GM23338 (cell line): ENCODE data around the gene ADCY1.

Experiments
- CREB1 ChIP-seq: fragments of 250-450 bp; sonication (Bioruptor Pico); IDR thresholded peaks from 2 replicates; pipeline ENCODE4 v1.5.0; 2020; ENCODE audit warnings: low read depth, mild to moderate bottlenecking, moderate library complexity
- EZH2 ChIP-seq: fragments of 200-600 bp; sonication (generic); IDR thresholded peaks from one replicate; pipeline ENCODE4 v1.8.0; 2017; ENCODE audit warnings: antibody characterized with exemption, mild to moderate bottlenecking, low read depth; ENCODE audit not compliant: unreplicated experiment
- EZH2phosphoT487 ChIP-seq: fragments of 200-600 bp; sonication (generic); IDR thresholded peaks from one replicate; pipeline ENCODE4 v1.8.1; 2018; ENCODE audit warnings: antibody characterized with exemption; ENCODE audit not compliant: unreplicated experiment
- JUNB ChIP-seq: IDR thresholded peaks from one replicate; pipeline ENCODE4 v1.6.1; 2016; ENCODE audit warnings: antibody characterized with exemption; ENCODE audit not compliant: unreplicated experiment
- NANOG ChIP-seq: IDR thresholded peaks from 2 replicates; pipeline ENCODE4 v1.6.1; 2016; ENCODE audit warnings: antibody characterized with exemption, borderline replicate concordance
- POLR2AphosphoS5 ChIP-seq: IDR thresholded peaks from 2 replicates; pipeline ENCODE4 v1.6.1; 2016; ENCODE audit warnings: antibody characterized with exemption, low read depth
- STAT1 ChIP-seq: IDR thresholded peaks from one replicate; pipeline ENCODE4 v1.6.1; 2016; ENCODE audit warnings: antibody characterized with exemption; ENCODE audit not compliant: unreplicated experiment
- ZNF114 ChIP-seq: fragments of 250-450 bp; sonication (Bioruptor Pico); IDR thresholded peaks from 2 replicates; pipeline ENCODE4 v1.5.0; 2020; ENCODE audit warnings: mild to moderate bottlenecking, moderate library complexity
- TF ChIP-seq, protein P1 (sequence below), 2 experiments: fragments of 200-600 bp in 1 of 2; sonication (generic) in 1 of 2; conservative IDR thresholded peaks; 2 replicates each; pipeline versions ENCODE4 v1.5.1 to v1.6.1; 2016 to 2017; ENCODE audit warnings: antibody characterized with exemption in 2 of 2, low read depth in 2 of 2, mild to moderate bottlenecking in 2 of 2, moderate library complexity in 1 of 2
- TF ChIP-seq, protein P2 (sequence below): IDR thresholded peaks from one replicate; pipeline ENCODE4 v1.6.1; 2018; ENCODE audit warnings: antibody characterized with exemption; ENCODE audit not compliant: unreplicated experiment
- TF ChIP-seq, protein P3 (sequence below): fragments of 250-450 bp; sonication (Bioruptor Pico); IDR thresholded peaks from 2 replicates; pipeline ENCODE4 v1.5.0; 2020; ENCODE audit warnings: mild to moderate bottlenecking, moderate library complexity
- TF ChIP-seq, protein P4 (sequence below): IDR thresholded peaks from 2 replicates; pipeline ENCODE4 v1.6.1; 2016; ENCODE audit warnings: antibody characterized with exemption

DNA sequence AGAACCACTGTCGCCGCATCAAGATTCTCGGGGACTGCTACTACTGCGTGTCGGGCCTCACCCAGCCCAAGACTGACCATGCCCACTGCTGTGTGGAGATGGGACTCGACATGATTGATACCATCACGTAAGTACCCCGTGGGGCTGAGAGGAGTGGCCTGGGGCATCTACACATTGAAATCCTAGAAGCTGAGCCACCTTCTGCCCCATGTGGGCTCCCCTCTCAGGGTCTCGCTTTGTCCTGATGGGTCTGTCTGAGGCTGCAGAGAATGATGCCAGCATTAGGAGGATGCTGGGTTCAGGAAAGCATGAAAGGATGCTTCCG is 74.5 kb downstream of the ADCY1 start:
- TF ChIP-seq, protein P1, sequence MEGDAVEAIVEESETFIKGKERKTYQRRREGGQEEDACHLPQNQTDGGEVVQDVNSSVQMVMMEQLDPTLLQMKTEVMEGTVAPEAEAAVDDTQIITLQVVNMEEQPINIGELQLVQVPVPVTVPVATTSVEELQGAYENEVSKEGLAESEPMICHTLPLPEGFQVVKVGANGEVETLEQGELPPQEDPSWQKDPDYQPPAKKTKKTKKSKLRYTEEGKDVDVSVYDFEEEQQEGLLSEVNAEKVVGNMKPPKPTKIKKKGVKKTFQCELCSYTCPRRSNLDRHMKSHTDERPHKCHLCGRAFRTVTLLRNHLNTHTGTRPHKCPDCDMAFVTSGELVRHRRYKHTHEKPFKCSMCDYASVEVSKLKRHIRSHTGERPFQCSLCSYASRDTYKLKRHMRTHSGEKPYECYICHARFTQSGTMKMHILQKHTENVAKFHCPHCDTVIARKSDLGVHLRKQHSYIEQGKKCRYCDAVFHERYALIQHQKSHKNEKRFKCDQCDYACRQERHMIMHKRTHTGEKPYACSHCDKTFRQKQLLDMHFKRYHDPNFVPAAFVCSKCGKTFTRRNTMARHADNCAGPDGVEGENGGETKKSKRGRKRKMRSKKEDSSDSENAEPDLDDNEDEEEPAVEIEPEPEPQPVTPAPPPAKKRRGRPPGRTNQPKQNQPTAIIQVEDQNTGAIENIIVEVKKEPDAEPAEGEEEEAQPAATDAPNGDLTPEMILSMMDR (conservative IDR thresholded peaks at IDR 0.05; ENCODE audit: low read depth in 2 of 2): no peak
- no peak for TF ChIP-seq EZH2
- TF ChIP-seq POLR2AphosphoS5: no peak
- no peak for TF ChIP-seq JUNB
- TF ChIP-seq ZNF114: no peak
- TF ChIP-seq, protein P2, sequence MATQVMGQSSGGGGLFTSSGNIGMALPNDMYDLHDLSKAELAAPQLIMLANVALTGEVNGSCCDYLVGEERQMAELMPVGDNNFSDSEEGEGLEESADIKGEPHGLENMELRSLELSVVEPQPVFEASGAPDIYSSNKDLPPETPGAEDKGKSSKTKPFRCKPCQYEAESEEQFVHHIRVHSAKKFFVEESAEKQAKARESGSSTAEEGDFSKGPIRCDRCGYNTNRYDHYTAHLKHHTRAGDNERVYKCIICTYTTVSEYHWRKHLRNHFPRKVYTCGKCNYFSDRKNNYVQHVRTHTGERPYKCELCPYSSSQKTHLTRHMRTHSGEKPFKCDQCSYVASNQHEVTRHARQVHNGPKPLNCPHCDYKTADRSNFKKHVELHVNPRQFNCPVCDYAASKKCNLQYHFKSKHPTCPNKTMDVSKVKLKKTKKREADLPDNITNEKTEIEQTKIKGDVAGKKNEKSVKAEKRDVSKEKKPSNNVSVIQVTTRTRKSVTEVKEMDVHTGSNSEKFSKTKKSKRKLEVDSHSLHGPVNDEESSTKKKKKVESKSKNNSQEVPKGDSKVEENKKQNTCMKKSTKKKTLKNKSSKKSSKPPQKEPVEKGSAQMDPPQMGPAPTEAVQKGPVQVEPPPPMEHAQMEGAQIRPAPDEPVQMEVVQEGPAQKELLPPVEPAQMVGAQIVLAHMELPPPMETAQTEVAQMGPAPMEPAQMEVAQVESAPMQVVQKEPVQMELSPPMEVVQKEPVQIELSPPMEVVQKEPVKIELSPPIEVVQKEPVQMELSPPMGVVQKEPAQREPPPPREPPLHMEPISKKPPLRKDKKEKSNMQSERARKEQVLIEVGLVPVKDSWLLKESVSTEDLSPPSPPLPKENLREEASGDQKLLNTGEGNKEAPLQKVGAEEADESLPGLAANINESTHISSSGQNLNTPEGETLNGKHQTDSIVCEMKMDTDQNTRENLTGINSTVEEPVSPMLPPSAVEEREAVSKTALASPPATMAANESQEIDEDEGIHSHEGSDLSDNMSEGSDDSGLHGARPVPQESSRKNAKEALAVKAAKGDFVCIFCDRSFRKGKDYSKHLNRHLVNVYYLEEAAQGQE: no peak
- no peak for TF ChIP-seq CREB1 (CRISPR knock-in tag)
- no peak for TF ChIP-seq EZH2phosphoT487
- TF ChIP-seq, protein P3, sequence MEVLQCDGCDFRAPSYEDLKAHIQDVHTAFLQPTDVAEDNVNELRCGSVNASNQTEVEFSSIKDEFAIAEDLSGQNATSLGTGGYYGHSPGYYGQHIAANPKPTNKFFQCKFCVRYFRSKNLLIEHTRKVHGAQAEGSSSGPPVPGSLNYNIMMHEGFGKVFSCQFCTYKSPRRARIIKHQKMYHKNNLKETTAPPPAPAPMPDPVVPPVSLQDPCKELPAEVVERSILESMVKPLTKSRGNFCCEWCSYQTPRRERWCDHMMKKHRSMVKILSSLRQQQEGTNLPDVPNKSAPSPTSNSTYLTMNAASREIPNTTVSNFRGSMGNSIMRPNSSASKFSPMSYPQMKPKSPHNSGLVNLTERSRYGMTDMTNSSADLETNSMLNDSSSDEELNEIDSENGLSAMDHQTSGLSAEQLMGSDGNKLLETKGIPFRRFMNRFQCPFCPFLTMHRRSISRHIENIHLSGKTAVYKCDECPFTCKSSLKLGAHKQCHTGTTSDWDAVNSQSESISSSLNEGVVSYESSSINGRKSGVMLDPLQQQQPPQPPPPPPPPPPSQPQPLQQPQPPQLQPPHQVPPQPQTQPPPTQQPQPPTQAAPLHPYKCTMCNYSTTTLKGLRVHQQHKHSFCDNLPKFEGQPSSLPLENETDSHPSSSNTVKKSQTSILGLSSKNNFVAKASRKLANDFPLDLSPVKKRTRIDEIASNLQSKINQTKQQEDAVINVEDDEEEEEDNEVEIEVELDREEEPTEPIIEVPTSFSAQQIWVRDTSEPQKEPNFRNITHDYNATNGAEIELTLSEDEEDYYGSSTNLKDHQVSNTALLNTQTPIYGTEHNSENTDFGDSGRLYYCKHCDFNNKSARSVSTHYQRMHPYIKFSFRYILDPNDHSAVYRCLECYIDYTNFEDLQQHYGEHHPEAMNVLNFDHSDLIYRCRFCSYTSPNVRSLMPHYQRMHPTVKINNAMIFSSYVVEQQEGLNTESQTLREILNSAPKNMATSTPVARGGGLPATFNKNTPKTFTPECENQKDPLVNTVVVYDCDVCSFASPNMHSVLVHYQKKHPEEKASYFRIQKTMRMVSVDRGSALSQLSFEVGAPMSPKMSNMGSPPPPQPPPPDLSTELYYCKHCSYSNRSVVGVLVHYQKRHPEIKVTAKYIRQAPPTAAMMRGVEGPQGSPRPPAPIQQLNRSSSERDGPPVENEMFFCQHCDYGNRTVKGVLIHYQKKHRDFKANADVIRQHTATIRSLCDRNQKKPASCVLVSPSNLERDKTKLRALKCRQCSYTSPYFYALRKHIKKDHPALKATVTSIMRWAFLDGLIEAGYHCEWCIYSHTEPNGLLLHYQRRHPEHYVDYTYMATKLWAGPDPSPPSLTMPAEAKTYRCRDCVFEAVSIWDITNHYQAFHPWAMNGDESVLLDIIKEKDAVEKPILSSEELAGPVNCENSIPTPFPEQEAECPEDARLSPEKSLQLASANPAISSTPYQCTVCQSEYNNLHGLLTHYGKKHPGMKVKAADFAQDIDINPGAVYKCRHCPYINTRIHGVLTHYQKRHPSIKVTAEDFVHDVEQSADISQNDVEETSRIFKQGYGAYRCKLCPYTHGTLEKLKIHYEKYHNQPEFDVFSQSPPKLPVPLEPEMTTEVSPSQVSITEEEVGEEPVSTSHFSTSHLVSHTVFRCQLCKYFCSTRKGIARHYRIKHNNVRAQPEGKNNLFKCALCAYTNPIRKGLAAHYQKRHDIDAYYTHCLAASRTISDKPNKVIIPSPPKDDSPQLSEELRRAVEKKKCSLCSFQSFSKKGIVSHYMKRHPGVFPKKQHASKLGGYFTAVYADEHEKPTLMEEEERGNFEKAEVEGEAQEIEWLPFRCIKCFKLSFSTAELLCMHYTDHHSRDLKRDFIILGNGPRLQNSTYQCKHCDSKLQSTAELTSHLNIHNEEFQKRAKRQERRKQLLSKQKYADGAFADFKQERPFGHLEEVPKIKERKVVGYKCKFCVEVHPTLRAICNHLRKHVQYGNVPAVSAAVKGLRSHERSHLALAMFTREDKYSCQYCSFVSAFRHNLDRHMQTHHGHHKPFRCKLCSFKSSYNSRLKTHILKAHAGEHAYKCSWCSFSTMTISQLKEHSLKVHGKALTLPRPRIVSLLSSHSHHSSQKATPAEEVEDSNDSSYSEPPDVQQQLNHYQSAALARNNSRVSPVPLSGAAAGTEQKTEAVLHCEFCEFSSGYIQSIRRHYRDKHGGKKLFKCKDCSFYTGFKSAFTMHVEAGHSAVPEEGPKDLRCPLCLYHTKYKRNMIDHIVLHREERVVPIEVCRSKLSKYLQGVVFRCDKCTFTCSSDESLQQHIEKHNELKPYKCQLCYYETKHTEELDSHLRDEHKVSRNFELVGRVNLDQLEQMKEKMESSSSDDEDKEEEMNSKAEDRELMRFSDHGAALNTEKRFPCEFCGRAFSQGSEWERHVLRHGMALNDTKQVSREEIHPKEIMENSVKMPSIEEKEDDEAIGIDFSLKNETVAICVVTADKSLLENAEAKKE (CRISPR knock-in tag): no peak
- no peak for TF ChIP-seq NANOG
- TF ChIP-seq STAT1: no peak
- TF ChIP-seq, protein P4, sequence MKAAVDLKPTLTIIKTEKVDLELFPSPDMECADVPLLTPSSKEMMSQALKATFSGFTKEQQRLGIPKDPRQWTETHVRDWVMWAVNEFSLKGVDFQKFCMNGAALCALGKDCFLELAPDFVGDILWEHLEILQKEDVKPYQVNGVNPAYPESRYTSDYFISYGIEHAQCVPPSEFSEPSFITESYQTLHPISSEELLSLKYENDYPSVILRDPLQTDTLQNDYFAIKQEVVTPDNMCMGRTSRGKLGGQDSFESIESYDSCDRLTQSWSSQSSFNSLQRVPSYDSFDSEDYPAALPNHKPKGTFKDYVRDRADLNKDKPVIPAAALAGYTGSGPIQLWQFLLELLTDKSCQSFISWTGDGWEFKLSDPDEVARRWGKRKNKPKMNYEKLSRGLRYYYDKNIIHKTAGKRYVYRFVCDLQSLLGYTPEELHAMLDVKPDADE: no peak
